Measurements from ENCODE around the gene TCERG1. TPM values are rescaled to one million over a fixed set of nuclear protein-coding genes. Genes with fewer than 3 reads are reported as not detected.
A peak's percentile ranks its signal among the peaks of the same experiment; 100 is the strongest.

The TCERG1 gene
- 51.9 and 67.5 TPM in 2 replicates for total RNA-seq
- polyA plus RNA-seq (2012), result 20.2 TPM

DNA sequence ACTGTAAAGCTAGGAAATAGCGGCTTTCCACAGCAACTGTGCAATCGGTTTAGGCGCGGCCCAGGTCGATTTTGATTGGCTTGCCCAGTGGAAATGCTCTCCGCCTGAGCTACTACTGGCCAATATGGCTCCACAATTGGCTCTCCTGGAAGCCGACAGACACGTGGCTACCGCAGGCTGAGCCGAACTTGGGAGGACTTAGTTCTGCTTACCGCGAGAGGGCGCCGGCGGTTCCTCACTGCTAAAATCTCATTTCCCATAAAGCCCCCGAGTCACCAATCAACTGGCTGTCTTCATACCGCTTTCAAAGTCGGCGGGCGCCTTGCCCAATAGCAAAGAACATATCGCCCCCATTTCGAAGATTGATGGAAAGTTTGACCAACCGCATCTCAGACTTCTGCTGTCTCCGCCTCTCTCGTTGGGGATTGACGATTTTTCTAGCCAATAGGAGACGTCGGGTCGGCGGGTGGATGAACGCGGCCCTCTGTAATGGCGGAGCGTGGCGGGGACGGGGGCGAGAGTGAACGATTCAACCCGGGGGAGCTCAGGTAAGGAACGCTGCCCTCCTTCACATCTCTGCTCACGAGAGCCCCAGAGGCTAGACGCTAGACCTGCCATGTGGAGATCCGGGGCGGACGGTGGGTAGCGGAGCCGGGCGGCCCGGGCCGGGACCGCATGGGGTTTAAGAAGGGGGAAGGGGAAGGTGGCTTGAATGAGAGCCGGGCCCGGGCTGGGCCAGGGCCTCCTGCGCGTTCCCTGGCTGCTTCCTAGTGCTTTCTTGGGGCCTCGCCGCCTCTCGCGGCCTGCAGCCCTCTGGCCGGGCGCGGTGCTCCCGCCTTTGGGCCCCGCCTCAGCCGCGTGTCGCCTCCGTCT, at the start of gene TCERG1:
Gene TCERG1, plus strand, starts transcription at position 473 of the 873 bp plus-strand sequence. Its CDS starts 17 bp downstream, at position 490.
- peak; percentile 100 for DNase-seq (ENCODE audit: low read depth)

DNA sequence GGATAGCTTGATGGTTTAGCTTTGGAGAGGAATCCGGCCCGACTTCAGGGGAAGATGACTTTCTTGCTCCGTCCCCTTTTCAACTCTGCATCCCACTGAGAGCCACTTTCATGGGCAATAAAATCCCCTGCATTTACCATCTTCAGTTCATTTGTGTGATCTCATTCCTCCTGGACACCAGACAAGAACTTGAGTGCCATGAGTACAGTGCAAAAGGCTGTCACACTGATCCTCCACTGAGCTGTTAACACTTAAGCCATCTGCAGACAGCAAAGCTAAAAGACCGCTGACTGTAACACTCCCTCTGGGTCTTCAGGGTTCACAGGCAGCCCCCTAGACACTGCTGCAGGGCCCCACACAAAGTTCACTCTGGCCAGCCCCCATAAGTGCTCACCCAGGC, 48.3 kb upstream of the TCERG1 start:
- no peak for DNase-seq (ENCODE audit: low read depth)

DNA sequence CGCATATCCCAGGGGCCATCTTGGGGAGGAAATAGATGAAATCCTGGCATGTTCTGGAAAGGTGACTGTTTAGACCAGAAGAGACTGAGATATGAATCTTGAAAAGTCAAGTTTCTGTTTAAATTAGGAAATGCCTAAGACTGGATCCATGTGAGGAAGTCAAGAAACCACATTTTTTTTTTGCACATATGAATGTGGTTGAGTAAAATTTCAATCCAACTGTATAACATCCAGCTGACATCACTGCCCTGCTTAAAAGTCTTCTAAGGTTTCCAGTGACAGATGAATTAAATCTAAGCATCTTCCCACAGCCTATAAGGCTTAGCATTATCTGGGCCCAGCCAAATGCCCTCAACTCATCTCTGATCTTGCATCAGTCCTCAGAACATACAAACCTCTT, 47.7 kb upstream of the TCERG1 start:
- DNase-seq (ENCODE audit: low read depth), result no peak

DNA sequence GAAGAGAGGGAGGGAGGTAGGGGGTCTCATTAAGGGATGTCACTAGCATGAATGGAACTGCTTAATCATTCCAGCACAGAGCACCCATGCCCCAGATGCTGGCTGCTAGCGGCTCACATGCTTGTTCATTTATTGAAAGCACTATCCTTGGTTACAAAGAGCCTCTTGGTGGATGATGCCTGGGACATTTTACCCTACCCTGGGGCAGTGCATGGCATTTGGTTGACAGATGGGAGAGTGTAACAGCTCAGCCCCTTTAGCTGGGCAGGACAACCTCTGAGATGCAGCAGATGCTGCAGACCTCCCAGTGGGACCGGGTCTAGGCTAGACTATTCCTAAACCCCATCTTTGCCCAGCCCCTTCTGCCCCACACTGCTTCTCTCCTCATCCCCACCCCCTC, 46.9 kb upstream of the TCERG1 start:
- no peak for DNase-seq (ENCODE audit: low read depth)

DNA sequence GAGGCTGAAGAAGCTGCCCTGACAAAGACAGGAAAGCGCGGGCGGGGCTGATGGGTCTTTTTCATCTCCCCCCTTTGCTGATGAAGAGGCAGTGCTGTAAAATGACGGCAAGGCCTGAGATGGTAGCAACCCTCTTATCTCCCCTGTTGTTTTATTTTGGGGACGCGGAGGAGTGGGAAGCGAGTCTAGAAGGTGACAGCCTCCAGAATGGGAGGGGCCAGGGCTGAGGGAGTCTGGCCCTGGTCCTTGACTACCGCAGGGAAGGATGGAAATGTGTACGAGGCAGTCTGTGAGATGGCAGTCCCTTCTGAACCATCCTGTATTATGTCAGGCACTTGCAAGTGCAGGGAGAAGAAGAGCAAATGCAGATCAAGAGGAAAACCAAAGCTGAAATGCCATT, 46.1 kb upstream of the TCERG1 start:
- no peak for DNase-seq (ENCODE audit: low read depth)

DNA sequence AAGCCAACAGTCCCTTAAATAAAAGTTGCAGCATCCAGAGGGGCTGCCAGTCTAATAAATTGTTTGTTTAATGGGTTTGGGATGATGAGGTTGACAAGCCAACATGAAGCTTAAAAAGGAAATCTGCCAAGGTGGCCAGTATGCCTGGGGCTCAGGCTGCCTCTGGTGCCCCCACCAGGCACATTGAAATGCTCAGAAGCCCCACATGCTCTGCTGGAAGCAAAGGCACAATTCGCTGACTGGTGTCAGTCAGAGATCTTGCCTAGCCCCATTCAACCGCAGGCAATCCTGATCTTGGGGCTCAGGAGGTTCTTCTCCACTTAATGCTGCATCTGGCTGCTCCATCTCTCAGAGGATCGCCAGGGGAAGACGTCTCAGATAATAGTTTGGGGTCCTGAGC, 44.2 kb upstream of the TCERG1 start:
- DNase-seq (ENCODE audit: low read depth), result no peak

DNA sequence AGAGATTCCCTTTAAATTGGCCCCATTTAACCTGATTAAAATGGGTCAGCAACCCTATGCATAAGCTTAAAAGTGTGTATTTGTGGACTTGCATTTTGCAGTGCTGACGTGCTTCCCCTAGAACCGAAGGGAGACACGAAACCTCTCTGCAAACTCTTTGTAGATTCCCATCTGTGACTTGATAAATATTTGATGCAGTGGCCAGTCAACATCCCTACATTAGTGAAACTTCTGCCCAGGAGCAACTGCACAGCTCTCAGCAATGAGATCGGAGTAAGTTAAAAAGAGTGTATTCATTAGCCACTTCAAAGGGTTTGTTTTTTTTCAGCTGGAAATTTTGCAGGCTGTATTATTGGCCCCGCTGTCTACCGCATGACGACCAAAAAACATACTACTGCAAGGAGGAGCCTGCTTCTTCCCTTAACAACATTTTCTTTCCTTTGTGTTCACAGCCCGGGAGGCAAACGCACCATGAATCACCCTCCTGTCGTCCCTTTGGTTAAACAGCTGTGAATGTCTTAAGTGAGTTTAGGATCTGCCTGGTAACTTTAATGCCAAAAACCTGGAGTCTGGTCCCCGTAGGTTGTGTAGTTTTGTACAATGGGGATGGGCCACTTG, 38.0 kb upstream of the TCERG1 start:
- peak; percentile 68 for DNase-seq (ENCODE audit: low read depth)

DNA sequence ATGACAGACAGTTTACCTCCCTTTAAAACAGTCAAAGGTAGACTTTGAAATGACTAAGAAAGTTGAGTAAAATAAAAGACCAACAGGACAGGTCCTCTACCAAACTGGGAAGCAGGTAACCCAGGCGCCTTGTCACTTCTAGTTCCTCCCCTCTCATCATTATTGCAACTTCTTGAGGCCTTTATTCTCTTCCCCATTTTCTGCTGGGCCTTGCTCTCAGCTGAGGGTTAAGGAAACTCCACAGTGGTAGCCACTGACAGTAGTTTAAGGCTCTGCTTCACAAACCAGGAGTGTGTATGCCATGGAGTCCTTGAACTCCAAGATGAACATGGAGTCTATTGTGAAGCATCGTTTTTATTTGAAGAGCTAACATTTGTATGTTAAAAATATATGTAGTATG, 36.9 kb upstream of the TCERG1 start:
- DNase-seq (ENCODE audit: low read depth), result no peak

DNA sequence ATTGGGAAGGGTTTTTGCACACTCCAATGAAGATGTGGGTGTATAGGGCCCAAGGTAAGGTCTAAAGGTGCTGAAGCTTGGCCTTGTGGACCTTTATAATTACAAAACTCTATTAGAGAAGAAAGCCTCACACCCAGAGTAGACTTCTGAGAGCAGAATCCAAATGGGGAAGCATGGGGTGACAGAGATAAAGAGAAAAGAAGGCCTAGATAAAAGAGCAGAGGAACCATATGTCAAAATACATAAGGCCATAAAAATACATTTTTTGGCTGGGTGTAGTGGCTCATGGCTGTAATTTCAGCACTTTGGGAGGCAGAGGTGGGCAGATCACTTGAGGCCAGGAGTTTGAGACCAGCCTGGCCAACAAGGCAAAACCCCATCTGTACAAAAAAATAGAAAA, 27.4 kb upstream of the TCERG1 start:
- DNase-seq (ENCODE audit: low read depth), result no peak

DNA sequence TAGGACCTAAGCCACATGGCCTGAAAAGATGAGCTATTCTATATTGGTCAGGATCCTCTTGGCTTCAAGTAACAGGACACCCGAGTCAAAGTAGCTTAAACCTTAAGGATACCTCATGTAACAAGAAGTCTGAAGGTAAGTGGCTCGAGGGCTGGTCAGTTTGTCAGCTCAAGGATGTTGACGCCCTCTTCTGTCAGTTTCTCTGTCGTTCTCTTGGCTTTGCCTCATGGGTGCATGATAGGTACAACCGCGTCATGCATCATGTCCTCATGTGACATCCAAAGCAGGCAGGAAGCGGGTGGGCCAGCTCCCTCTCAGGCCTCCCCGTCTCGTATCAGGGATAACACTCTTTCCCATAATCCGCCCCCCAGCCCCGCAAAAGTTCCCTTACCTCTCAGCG, 22.1 kb upstream of the TCERG1 start:
- DNase-seq (ENCODE audit: low read depth), result no peak

DNA sequence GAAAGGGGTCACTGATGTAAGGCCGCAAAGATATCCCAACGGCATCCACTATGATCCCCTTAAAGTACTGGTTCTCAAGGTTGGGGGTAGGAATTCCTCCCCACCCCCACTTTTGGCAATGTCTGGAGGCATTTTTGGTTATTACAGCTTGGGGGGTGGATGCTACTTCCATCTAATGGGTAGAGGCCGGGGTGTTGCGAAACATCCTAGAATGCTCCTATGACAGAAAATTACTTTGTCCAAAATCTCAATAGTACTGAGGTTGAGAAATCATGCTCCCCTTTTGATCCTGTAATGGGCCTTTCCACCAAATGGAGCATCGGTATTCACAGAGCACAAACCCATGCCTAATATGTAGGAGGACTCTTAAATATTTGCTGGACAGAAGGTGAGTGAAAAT, 20.8 kb upstream of the TCERG1 start:
- no peak for DNase-seq (ENCODE audit: low read depth)

DNA sequence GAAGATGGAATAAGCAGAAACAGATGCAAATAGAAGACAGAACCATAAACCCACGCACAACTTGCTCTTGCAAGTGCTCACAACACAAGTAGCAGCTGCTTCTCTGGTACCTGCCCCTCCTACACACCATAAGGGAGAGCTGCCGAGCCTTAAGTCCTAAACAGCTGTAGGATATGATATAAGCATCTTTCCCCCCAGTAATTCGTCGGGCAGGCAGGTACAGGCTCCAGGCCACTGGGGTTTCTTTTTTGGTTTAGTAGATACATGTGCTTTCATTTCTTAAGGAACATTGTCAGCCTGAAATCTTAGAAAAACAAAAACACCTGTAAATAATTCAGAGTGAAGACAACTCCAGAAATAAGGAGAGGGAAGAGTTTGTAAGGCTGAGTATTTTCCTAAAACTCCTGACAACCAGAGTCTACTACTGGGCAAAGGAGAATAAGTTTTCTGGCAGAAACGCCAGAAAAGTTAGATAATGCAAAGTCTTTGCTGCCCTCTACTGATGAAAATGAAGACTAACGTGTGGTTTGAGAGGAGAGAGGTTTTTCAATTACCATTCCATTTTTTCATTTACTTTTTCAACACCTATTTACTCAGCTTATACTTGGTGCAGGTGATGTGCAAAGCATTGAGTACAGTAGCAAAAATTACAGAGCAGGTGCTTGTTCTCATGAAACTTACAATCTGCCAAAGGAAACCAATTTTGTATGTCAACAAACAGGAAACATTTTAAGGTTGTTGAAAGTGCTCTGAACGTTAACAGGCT, 20.1 kb upstream of the TCERG1 start:
- peak; percentile 55 for DNase-seq (ENCODE audit: low read depth)

DNA sequence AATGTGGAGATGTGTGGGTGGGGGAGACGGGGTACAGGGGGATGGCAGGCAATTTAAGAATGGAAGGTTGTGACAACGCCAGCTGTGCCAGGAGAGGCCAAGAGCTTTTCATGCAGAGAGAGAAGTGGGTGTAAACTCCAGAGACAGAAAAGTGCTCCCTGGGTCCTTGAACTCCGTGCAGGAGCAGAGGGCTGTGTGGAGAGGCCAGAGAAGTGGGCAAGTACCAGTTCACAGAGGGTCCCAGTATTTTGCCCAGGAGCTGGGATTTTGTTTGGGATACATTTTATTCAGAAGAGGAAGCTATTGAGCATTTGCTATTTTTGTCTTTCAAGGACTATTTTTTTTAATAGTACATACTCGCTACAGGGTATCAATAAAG, 19.5 kb upstream of the TCERG1 start:
- no peak for DNase-seq (ENCODE audit: low read depth)

DNA sequence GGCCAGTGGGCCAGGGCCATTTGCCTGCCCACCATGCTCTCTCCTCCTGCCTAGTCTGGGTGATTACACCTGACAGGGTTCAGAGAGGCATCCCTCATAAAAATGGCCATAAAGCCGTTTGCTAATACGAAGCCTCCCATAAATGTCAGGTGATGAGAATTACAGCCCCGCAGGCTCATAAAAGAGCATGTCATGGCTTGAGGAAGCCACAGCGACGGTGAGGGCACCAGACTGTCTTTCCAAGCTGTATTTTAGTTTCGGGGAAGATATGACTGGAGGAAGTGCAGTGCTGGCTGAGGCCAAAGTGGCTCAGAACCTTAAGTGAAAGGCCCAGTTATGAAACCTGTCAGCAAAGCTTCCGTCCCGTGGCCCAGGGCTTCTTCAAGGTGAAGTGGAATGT, 18.5 kb upstream of the TCERG1 start:
- no peak for DNase-seq (ENCODE audit: low read depth)

DNA sequence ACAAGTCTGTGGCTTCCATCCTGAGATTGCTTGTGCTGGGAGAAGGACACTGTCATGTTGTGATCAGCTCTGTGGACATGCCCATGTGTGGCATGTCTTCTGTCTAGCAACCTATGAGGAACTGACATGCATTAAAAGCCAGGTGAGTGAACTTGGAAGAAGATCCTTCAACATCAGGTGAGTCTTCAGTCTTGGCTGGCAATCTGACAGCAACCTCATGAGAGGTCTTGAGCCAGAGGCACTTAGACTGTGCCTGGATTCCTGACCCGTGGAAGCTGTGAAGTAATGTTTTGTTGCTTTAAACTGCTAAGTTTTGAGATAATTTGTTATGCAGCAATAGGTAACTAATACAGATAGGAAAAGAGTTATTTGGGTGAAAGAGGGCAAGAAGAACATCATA, 6.8 kb upstream of the TCERG1 start:
- no peak for DNase-seq (ENCODE audit: low read depth)

DNA sequence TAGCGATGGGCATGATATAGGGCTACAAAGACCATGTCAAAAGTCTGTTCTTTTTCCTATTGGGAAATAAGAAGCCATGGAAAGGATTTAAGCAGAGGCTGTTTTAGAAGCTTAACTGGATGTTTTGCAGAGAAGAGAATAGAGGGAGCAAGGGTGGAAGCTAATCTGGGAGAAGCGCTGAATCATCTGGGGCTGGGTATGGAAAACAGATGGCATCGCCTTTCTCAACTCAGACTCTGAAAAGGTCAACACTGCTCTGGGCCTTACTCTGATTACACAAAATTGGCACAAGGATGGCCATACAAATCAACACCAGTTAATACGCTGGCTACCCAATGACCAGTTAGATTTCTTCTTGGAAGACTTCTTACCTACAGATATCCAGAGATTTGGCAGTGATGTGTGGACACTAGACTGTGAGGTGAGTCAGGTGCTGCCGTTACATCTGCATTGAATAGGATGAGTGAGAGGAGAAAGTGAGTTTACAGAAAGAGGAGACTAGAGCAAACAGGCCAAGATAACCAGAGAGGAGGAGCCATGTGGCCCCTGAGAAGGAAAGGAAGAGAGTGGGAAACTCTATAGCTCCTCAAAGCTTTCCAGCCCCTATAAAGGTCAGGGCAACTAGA, 6.2 kb upstream of the TCERG1 start:
- DNase-seq (ENCODE audit: low read depth), result peak; percentile 56

DNA sequence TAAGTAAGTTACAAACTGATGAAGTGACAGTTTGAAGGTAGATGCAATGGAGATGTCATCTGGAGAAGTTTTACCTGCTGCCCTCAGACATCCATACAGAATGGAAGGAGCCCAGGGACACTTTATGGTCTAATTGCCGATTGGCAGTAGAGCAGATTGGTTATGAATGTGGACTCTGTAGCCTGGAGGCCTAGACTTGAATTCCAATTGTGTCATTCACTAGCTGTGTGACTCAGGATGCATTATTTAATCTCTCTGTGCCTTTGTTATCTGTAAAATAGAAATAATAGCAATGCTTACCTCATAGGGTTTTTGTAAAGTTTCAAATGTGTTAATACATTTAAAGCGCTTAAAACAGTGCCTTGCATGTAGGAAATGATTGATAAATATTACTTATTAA, 5.2 kb upstream of the TCERG1 start:
- DNase-seq (ENCODE audit: low read depth), result no peak

DNA sequence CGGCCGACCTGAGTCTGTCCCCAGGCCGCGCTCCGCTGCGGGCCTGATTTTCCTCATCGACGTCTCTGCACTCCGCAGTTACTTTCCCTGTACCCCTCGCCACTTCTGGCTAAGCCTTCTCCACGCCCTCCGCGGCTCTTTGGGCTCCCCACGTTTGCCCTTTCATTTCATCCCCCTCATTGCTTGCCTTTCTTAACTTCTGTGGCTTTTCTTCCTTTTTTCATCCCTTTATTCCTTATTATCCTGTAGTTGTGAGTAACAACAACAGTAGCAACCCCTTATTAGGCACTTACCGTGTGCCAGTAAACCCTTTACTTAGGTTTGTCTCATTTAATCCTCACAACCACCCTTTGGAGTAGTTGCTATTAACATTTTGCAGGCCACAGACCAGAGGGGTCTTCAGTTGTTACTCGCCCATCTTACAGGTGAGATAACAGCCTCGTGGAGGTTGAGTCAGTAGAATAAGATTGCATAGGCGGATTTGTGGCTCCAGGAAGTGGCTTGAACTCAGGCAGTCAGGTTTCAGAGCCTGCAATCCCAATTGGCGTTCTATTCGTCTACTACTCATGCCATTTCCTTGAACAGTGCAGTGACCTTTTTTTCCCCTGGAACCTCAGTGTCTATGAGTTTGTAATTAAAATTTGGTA, 724 bp downstream of the TCERG1 start:
- peak; percentile 5 for DNase-seq (ENCODE audit: low read depth)

DNA sequence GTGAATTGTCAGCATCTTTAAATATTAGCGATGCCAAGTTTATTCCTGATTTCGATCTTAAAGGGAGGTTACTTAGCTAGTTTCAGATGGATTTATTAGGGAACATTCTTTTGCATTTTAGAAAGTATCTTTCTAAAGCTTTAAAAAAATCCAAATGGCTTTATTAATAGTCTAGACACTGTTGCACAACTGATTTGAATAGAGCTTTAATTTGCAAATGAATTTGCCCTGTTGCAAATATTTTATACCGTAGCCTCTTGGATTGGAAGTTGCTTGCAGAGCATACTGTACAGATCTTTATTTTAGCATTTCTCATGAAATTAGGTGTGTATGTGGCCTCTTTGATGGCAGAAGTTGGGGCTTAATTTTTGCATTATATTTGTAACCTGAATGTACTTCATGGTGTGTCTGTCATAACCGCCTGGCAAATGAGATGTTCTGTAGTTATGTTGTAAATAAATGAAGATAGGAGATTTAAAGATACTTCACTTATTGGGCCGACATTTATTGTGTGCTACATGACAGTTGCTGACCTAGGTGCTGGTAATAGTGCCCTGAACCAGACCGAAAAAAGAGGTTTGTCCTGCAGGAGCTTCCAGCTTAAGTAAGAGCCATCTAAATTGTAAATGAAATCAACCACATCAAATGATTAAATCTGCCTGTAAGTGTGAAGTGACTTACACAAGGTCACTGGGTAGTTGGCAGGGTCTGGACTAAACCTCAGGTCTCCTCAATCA, 1.8 kb downstream of the TCERG1 start:
- no peak for DNase-seq (ENCODE audit: low read depth)

DNA sequence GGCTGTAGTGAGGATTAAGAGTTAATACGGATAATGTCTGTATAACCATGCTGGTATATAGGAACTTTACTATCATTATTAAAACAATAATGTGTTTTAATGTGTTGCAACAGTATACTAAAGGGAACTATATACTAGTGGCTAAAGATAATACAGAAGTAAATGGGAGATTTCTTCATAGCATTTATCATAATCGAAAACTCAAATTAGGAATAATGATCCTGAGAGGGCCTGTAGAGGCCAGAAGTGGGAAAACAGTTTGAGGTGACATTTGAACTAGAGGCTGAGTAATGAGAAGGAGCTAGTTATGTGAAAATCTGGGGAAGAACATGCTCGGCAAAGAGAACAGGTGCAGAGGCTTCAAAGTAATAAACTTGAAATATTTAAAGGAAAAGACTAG, 2.9 kb downstream of the TCERG1 start:
- DNase-seq (ENCODE audit: low read depth), result peak; percentile 7

Data from myocyte (in vitro differentiated cells).